ENCODE measurements around the gene CFAP65. TPM values are rescaled to one million over a fixed set of nuclear protein-coding genes. Genes with fewer than 3 reads are reported as not detected.

CFAP65 gene
- total and polyA plus RNA-seq, 2 of the 4 experiments (the other 2 are of a cell fraction): not detected

DNA sequence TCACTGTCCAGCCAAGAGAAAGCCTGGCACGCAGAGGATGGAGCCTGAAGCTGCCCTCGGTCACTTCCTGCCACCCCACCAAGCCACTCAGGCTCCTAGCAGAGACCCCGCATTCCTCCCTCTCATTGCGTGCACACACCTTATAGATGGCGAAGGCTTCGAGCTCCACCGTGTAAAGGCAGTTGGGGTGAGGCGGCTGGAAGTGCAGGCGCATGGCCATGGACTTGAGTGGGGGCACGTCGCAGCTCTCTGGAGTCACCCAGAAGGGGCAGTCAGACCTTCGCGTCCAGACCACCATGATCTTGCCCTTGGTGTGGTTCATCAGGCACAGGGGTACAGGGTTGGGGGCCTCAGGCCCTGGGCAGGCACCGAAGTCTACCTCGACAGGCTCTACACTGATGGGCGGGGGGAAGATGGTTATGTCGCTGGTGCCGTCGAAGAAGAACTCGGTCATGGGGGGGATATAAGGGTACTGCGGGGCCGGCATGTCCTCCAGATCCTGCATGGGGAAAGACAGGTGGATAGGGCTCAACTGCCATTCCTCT lies 13.7 kb downstream of the CFAP65 start:
- Histone ChIP-seq H2AK9ac (replicated peaks; ENCODE audit: low read depth, low read length, poor library complexity) (no peak overlapping the region), H3K4ac (ENCODE audit: low read depth, low read length) (no peak overlapping the region), H3K79me1 (ENCODE audit: low read depth in 1 of 2, low read length in 2 of 2) (no peaks in the 10 kb centered on the region), H3K9ac (ENCODE audit: low read depth, low read length) (no peak overlapping the region), H4K20me1 (ENCODE audit: insufficient read depth, low read length) (0 out of 2 replicates have a peak, but pooled peaks cover 8% of the 10 kb centered on the region), H3K9me1 (ENCODE audit: insufficient read depth, low read length) (no peaks in the 10 kb centered on the region), H3K4me1 (ENCODE audit: control insufficient read depth, insufficient read depth, low read length) (no peaks in the 10 kb centered on the region), H4K8ac (ENCODE audit: low read depth in 2 of 2, low read length in 2 of 2) (no peak overlapping the region), H4K91ac (ENCODE audit: insufficient read depth, low read depth, low read length) (no peak overlapping the region), H2BK15ac (ENCODE audit: low read depth, low read length) (no peak overlapping the region), H3K9me3 (ENCODE audit: control insufficient read depth, insufficient read depth, low read length) (no peaks in the 10 kb centered on the region), H3K14ac (replicated peaks; ENCODE audit: low read depth, low read length) (no peak overlapping the region), H3K27ac (ENCODE audit: insufficient read depth, low read length) (no peak overlapping the region), H2AK5ac (ENCODE audit: low read depth, low read length) (no peak overlapping the region), H2BK20ac (ENCODE audit: low read depth, low read length) (no peak overlapping the region), H4K5ac (ENCODE audit: low read depth, low read length) (no peak overlapping the region), H3K18ac (ENCODE audit: low read depth, low read length) (no peak overlapping the region), H3K36me3 (ENCODE audit: control insufficient read depth, insufficient read depth, low read length) (no peaks in the 10 kb centered on the region), H3K23ac (ENCODE audit: low read depth, low read length) (no peak overlapping the region), H2BK120ac (ENCODE audit: low read depth, low read length) (no peak overlapping the region), H3K4me2 (ENCODE audit: low read depth, low read length) (no peak overlapping the region), H3K4me3 (ENCODE audit: insufficient read depth, low read depth, low read length) (no peak overlapping the region), H2BK5ac (ENCODE audit: low read depth, low read length, poor library complexity, severe bottlenecking) (no peak overlapping the region), H3K56ac (ENCODE audit: extremely low read depth, insufficient read depth, low read length) (no peak overlapping the region), H3K27me3 (ENCODE audit: control insufficient read depth, insufficient read depth, low read length) (peaks cover 61% of the 10 kb centered on the region), H2AFZ (replicated peaks; ENCODE audit: low read length, poor library complexity) (no peak overlapping the region)
- CTCF ChIA-PET: no interaction called here
- intact Hi-C loops (cut with micrococcal nuclease) (no loop called here), in situ Hi-C loops (cut with MboI; ENCODE audit: low sequenced_read_pairs) (loop anchor here (5.0 kb wide), 1 partner anchor 125 kb away; no protein-coding TSS in a partner anchor), dilution Hi-C loops (cut with HindIII; ENCODE audit: low sequenced_read_pairs, unreplicated experiment) (no loop called here)
- no TSS peak for BruUV-seq (replicated peaks)
- whole genome bisulfite sequencing, 2 experiments (ENCODE audit: extremely low coverage in 2 of 2, insufficient read length in 1 of 2): 82% methylated on average over 14 of the region's 22 CpGs; no CpG with 5 or more reads in 1 of the 2 experiments
- DNase-seq: no peak
- POLR2A ChIA-PET (ENCODE audit: unreplicated experiment): interaction anchor here (0.6 kb wide), 1 partner anchor 360 kb away, joined by 5 read pairs; no protein-coding TSS in a partner anchor
- TF ChIP-seq MAFK (IDR thresholded peaks at IDR 0.05; ENCODE audit: low read depth, low read length) (no peak), POLR2A (IDR thresholded peaks at IDR 0.05; ENCODE audit: low read depth, low read length) (no peak)
- ATAC-seq (ENCODE audit: low read depth): no peak

Data from IMR-90 (cell line).